PC-9 (cell line): ENCODE data around the gene SYNJ2.

ENCODE experiments used
- EZH2 ChIP-seq: fragments of 200-600 bp; sonication (generic); IDR thresholded peaks from 2 replicates; pipeline ENCODE4 v1.8.0; 2017; ENCODE audit warnings: antibody characterized with exemption, low read depth
- TF ChIP-seq, protein P1 (sequence below): fragments of 200-600 bp; sonication (generic); conservative IDR thresholded peaks from 2 replicates; pipeline ENCODE4 v1.6.1; 2017; ENCODE audit warnings: mixed run types, antibody characterized with exemption, mild to moderate bottlenecking, moderate library complexity

DNA sequence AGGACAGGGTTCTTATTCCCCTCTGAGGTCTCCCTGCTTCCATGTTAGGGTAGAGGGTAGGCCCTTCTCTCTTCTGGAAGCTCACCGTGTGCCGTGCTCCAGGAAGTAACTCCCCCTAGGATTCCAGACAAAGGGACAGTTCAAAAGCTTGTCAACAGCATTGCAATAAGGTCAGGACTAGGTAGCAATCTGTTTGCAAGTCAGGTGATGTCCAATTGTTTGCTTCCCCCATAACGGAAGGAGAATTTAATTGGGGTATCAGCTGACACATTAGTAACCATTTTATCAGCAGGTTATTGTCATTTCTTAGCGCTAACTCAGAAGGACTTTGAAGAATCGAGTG, 41.9 kb downstream of the SYNJ2 start:
- TF ChIP-seq, protein P1, sequence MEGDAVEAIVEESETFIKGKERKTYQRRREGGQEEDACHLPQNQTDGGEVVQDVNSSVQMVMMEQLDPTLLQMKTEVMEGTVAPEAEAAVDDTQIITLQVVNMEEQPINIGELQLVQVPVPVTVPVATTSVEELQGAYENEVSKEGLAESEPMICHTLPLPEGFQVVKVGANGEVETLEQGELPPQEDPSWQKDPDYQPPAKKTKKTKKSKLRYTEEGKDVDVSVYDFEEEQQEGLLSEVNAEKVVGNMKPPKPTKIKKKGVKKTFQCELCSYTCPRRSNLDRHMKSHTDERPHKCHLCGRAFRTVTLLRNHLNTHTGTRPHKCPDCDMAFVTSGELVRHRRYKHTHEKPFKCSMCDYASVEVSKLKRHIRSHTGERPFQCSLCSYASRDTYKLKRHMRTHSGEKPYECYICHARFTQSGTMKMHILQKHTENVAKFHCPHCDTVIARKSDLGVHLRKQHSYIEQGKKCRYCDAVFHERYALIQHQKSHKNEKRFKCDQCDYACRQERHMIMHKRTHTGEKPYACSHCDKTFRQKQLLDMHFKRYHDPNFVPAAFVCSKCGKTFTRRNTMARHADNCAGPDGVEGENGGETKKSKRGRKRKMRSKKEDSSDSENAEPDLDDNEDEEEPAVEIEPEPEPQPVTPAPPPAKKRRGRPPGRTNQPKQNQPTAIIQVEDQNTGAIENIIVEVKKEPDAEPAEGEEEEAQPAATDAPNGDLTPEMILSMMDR: no peak
- TF ChIP-seq EZH2: no peak
